Astrocyte of the spinal cord (primary cell): ENCODE results near the gene CARD9.

Experiments used
- DNase-seq: peaks from one replicate; pipeline ENCODE4 v3.0.0; 2011; ENCODE audit warnings: low read depth, low spot score
- H3K4me3 ChIP-seq: 2 replicates; pipeline ENCODE4 v1.5.1; 2011; ENCODE audit warnings: low read depth, mild to moderate bottlenecking, low read length, moderate library complexity
- CTCF ChIP-seq: IDR thresholded peaks from 2 replicates; pipeline ENCODE4 v1.5.1; 2012; ENCODE audit warnings: low read depth, mild to moderate bottlenecking, low read length, inconsistent platforms
- in situ Hi-C: cut with HindIII; loops from 2 replicates; pipeline ENCODE4 v1.10.0; 2017; ENCODE audit warnings: low sequenced_read_pairs

Gene CARD9

DNA sequence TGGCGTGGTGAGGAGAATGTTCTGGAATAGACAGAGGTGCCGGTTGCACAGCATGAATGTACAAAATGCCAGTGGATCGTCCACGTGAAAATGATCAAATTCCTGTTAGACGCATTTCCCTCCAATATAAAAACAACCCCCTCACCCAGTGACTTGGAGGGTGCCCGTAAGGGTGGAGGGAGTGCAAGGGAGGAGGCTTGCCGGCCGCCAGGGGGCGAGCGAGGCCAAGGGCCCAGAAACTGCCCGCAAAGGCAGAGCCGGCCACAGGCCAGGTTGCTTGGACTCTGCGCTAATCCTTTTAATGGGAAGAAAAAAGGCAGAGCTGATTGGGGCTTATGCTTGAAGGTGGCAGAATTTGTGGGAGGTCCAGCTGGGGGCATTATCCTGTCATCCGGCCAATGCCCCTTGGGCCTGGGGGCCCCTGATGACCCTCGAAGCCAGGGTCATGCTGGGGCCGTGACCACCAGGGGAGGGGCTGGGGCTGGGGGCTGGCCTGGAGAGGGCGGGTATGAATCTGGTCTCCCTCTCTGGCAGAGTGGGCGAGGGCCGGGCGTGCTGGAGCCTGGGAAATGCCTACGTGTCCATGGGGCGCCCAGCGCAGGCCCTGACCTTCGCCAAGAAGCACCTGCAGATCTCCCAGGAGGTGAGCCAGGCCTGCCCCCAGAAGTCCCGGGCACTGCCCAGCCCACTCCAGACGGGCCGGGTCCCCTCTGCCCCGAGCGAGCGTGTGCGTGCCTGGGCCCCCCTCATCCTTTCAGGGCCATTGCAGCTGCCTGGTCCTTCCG is 34.1 kb downstream of the CARD9 start:
- in situ Hi-C loops: no loop called here
- peak; percentile 59 for DNase-seq
- H3K4me3 ChIP-seq: no peak overlapping the region
- TF ChIP-seq CTCF: peak; percentile 94

DNA sequence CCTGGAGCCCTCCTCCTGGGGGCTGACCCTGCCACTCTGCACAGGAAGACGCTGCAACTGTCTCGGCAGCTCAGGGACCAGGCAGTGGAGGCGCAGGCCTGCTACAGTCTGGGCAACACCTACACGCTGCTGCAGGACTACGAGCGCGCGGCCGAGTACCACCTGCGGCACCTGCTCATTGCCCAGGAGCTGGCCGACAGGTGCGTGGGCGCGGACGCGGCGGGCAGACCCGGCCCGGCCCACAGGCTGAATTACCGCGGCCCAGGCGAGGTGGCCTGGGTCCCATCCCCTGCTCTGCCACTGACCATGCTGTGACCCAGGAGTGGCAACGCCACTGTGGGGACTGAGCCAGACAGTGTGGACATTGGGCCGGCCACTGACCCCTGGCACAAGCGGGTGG is 35.0 kb downstream of the CARD9 start:
- no peak overlapping the region for H3K4me3 ChIP-seq
- no peak for TF ChIP-seq CTCF
- in situ Hi-C loops: no loop called here
- no peak for DNase-seq

GRCh38 chr9:136337416-136338395 is 35.8 kb downstream of the CARD9 start:
- in situ Hi-C loops: no loop called here
- H3K4me3 ChIP-seq: no peak overlapping the region
- no peak for TF ChIP-seq CTCF
- no peak for DNase-seq

- TF ChIP-seq CTCF: no peak
- DNase-seq: no peak
- no peak overlapping the region for H3K4me3 ChIP-seq
- in situ Hi-C loops: no loop called here
Observed at GRCh38 chr9:136336881-136337280, 36.6 kb downstream of the CARD9 start.

- no peak for TF ChIP-seq CTCF
- in situ Hi-C loops: no loop called here
- no peak for DNase-seq
- no peak overlapping the region for H3K4me3 ChIP-seq
Observed at GRCh38 chr9:136336156-136336870, 37.2 kb downstream of the CARD9 start.
